Vein endothelial cell (primary cell): ENCODE measurements around the gene CCR4. TPM values are rescaled to one million over a fixed set of nuclear protein-coding genes. Genes with fewer than 3 reads are reported as not detected.

Experiments used
- total RNA-seq: library from RNA; depleted of rRNA; stranded (reverse); fragments of >200 nt; gene quantifications from 2 replicates; pipeline ENCODE4 v1.2.3, GENCODE V29; 2012

Gene CCR4
- 0.10 TPM in 1 of 2 replicates, not detected in the other for total RNA-seq

GRCh38 chr3:32951410-32951811 lies at the start of gene CCR4:
CCR4 (plus strand) TSS chr3:32951644; CDS start chr3:32953423, 1,779 bp downstream.

Other genes with a start within 250 kb of the CCR4 start
- not detected in 2 replicates for gene TRIM71, start 133.6 kb upstream of the CCR4 start, total RNA-seq
- gene GLB1, start 145.5 kb downstream of the CCR4 start, total RNA-seq = 68.3 and 70.5 TPM in 2 replicates
- gene TMPPE, start 145.5 kb downstream of the CCR4 start, total RNA-seq = 9.8 and 11.0 TPM in 2 replicates
- gene CRTAP, start 162.4 kb downstream of the CCR4 start, total RNA-seq = 135 and 166 TPM in 2 replicates